ENCODE measurements around the gene EPHB1. TPM values are rescaled to one million over a fixed set of nuclear protein-coding genes. Genes with fewer than 3 reads are reported as not detected.

EPHB1 gene
- polyA plus RNA-seq, 1 donor from 2014 or later: 18.7 TPM

GRCh38 chr3:134928392-134928791, 133.3 kb downstream of the EPHB1 start:
- no peaks in the 10 kb centered on the region for H3K79me2 ChIP-seq (replicated peaks; ENCODE audit: insufficient read depth, low read length)
- TF ChIP-seq RAD21 (conservative IDR thresholded peaks at IDR 0.05) (no peak), POLR2AphosphoS5 (IDR thresholded peaks at IDR 0.05) (no peak), TAF1 (IDR thresholded peaks at IDR 0.05; ENCODE audit: low read depth) (no peak), EZH2 (IDR thresholded peaks at IDR 0.05; ENCODE audit: borderline replicate concordance, insufficient read depth, low read length, poor library complexity, severe bottlenecking) (no peak), EP300 (conservative IDR thresholded peaks at IDR 0.05; ENCODE audit: poor library complexity, severe bottlenecking) (no peak), MXI1 (conservative IDR thresholded peaks at IDR 0.05; ENCODE audit: poor library complexity, severe bottlenecking) (no peak), SMC3 (conservative IDR thresholded peaks at IDR 0.05; ENCODE audit: poor library complexity) (no peak), CTCF (IDR thresholded peaks at IDR 0.05; ENCODE audit: poor library complexity, severe bottlenecking) (no peak), REST (IDR thresholded peaks at IDR 0.05; ENCODE audit: borderline replicate concordance) (no peak)
- no peaks in the 10 kb centered on the region for H4K20me1 ChIP-seq (ENCODE audit: insufficient read depth)
- no peak overlapping the region for H3K9ac ChIP-seq (ENCODE audit: low read length)
- H2AFZ ChIP-seq (ENCODE audit: low read depth, low read length): no peak overlapping the region
- no peaks in the 10 kb centered on the region for H3K9me2 ChIP-seq (ENCODE audit: insufficient read depth, low read length)
- H3K27ac ChIP-seq (ENCODE audit: low read length): no peak overlapping the region
- peaks cover 3% of the 10 kb centered on the region for H3K36me3 ChIP-seq (ENCODE audit: insufficient read depth, low read length)
- no peaks in the 10 kb centered on the region for H3F3A ChIP-seq (ENCODE audit: insufficient read depth, low read length, poor library complexity, severe bottlenecking)
- H3K4me3 ChIP-seq (ENCODE audit: low read length): no peak overlapping the region
- no peak overlapping the region for H3K4me2 ChIP-seq (ENCODE audit: low read length)
- peaks cover 6% of the 10 kb centered on the region for H3K9me3 ChIP-seq (ENCODE audit: low read length)
- H3K27me3 ChIP-seq (ENCODE audit: insufficient read depth, low read depth, low read length): no peaks in the 10 kb centered on the region

GRCh38 chr3:134928819-134929218, 133.8 kb downstream of the EPHB1 start:
- H3K27ac ChIP-seq (ENCODE audit: low read length): no peak overlapping the region
- no peaks in the 10 kb centered on the region for H3K27me3 ChIP-seq (ENCODE audit: insufficient read depth, low read depth, low read length)
- no peak overlapping the region for H3K4me2 ChIP-seq (ENCODE audit: low read length)
- no peak overlapping the region for H3K4me3 ChIP-seq (ENCODE audit: low read length)
- no peaks in the 10 kb centered on the region for H3F3A ChIP-seq (ENCODE audit: insufficient read depth, low read length, poor library complexity, severe bottlenecking)
- H2AFZ ChIP-seq (ENCODE audit: low read depth, low read length): no peak overlapping the region
- peaks cover 6% of the 10 kb centered on the region for H3K9me3 ChIP-seq (ENCODE audit: low read length)
- no peaks in the 10 kb centered on the region for H4K20me1 ChIP-seq (ENCODE audit: insufficient read depth)
- no peak for TF ChIP-seq SMC3 (conservative IDR thresholded peaks at IDR 0.05; ENCODE audit: poor library complexity)
- TF ChIP-seq EP300 (conservative IDR thresholded peaks at IDR 0.05; ENCODE audit: poor library complexity, severe bottlenecking): no peak
- no peak for TF ChIP-seq POLR2AphosphoS5 (IDR thresholded peaks at IDR 0.05)
- TF ChIP-seq MXI1 (conservative IDR thresholded peaks at IDR 0.05; ENCODE audit: poor library complexity, severe bottlenecking): no peak
- TF ChIP-seq EZH2 (IDR thresholded peaks at IDR 0.05; ENCODE audit: borderline replicate concordance, insufficient read depth, low read length, poor library complexity, severe bottlenecking): no peak
- TF ChIP-seq TAF1 (IDR thresholded peaks at IDR 0.05; ENCODE audit: low read depth): no peak
- TF ChIP-seq REST (IDR thresholded peaks at IDR 0.05; ENCODE audit: borderline replicate concordance): no peak
- no peak for TF ChIP-seq CTCF (IDR thresholded peaks at IDR 0.05; ENCODE audit: poor library complexity, severe bottlenecking)
- no peak for TF ChIP-seq RAD21 (conservative IDR thresholded peaks at IDR 0.05)
- no peaks in the 10 kb centered on the region for H3K9me2 ChIP-seq (ENCODE audit: insufficient read depth, low read length)
- H3K36me3 ChIP-seq (ENCODE audit: insufficient read depth, low read length): peaks cover 3% of the 10 kb centered on the region
- H3K79me2 ChIP-seq (replicated peaks; ENCODE audit: insufficient read depth, low read length): no peaks in the 10 kb centered on the region
- H3K9ac ChIP-seq (ENCODE audit: low read length): no peak overlapping the region
